HepG2 (cell line): ENCODE measurements around the gene CCDC93. TPM values are rescaled to one million over a fixed set of nuclear protein-coding genes. Genes with fewer than 3 reads are reported as not detected.

Experiments used
- ATAC-seq: fragments of 200-7000 bp; cut with Tn5 transposase; 3 replicates; pipeline ENCODE4 v1.9.1; 2020; ENCODE audit warnings: mild to moderate bottlenecking, moderate library complexity
- BruUV-seq: library from RNA; stranded (reverse); fragments of 400-500 nt; replicated peaks from 2 replicates; lab custom pipeline; 2021; lab: Mats Ljungman, UMichigan
- CTCF ChIA-PET: fragments of 300-600 bp; formaldehyde crosslinking; extraction: SDS; loops from one replicate; lab custom pipeline; 2021; ENCODE audit warnings: low total read pairs, inconsistent platforms, low intra/inter-chr PET ratio; lab: Yijun Ruan, JAX
- POLR2A ChIA-PET: fragments of 350-600 bp; sonication (Branson Sonifier 250); formaldehyde crosslinking; loops from one replicate; lab custom pipeline; 2020; ENCODE audit warnings: antibody characterized with exemption, inconsistent platforms; lab: Yijun Ruan, JAX
- DNase-seq: peaks from one replicate; pipeline ENCODE4 v3.0.0-alpha.2; 2015; ENCODE audit warnings: low spot score
- FAIRE-seq: peaks from 3 replicates; lab custom pipeline; 2011; peaks lifted over from hg19 to GRCh38; lab: Jason Lieb, UNC
- H2AFZ ChIP-seq: one replicate; pipeline ENCODE4 v1.6.1; 2011; ENCODE audit warnings: low read length, inconsistent platforms
- H3K27ac ChIP-seq: fragments of 300-600 bp; 3 replicates; pipeline ENCODE4 v1.8.0; 2011; ENCODE audit warnings: mixed run types, mild to moderate bottlenecking, mixed read lengths, low read length, inconsistent platforms; ENCODE audit not compliant: insufficient read depth; ENCODE audit errors: extremely low read length
- H3K27me3 ChIP-seq, 2 experiments: fragments of 200-600 bp in 1 of 2; 2 replicates in 1 of 2; 3 replicates in 1 of 2; pipeline versions ENCODE4 v1.6.0 to v1.8.0; 2011; ENCODE audit warnings: low read length in 2 of 2, mild to moderate bottlenecking in 2 of 2, moderate library complexity in 2 of 2, inconsistent platforms in 1 of 2; ENCODE audit not compliant: insufficient read depth in 2 of 2, control insufficient read depth in 1 of 2
- H3K36me3 ChIP-seq, 2 experiments: fragments of 200-600 bp in 1 of 2; replicated peaks in 1 of 2; 2 replicates in 1 of 2; 3 replicates in 1 of 2; pipeline versions ENCODE4 v1.5.1 to v1.8.0; 2011; ENCODE audit warnings: low read length in 2 of 2, inconsistent platforms in 1 of 2; ENCODE audit not compliant: insufficient read depth in 2 of 2, control insufficient read depth in 1 of 2
- H3K4me1 ChIP-seq: 2 replicates; pipeline ENCODE4 v1.5.1; 2012; ENCODE audit warnings: low read length, inconsistent platforms; ENCODE audit not compliant: insufficient read depth
- H3K4me2 ChIP-seq: 2 replicates; pipeline ENCODE4 v1.6.0; 2011; ENCODE audit warnings: low read depth, low read length, inconsistent platforms
- H3K4me3 ChIP-seq, 3 experiments: fragments of 200-600 bp in 1 of 3; sonication (generic), shearing (Covaris generic) in 1 of 3; replicated peaks in 1 of 3; 2 replicates each; pipeline ENCODE4 v1.5.1; 2011 to 2016; ENCODE audit warnings: low read length in 3 of 3, inconsistent platforms in 2 of 3, low read depth in 2 of 3, mild to moderate bottlenecking in 2 of 3, control low read depth in 1 of 3, mixed read lengths in 1 of 3; ENCODE audit not compliant: insufficient read depth in 1 of 3
- H3K79me2 ChIP-seq: one replicate; pipeline ENCODE4 v1.6.1; 2011; ENCODE audit warnings: low read length, inconsistent platforms; ENCODE audit not compliant: insufficient read depth
- H3K9ac ChIP-seq: 2 replicates; pipeline ENCODE4 v1.6.0; 2011; ENCODE audit warnings: mild to moderate bottlenecking, low read depth, low read length, inconsistent platforms; ENCODE audit not compliant: insufficient read depth
- H3K9me3 ChIP-seq: 2 replicates; pipeline ENCODE4 v1.5.1; 2012; ENCODE audit warnings: mild to moderate bottlenecking, low read length
- H4K20me1 ChIP-seq: 2 replicates; pipeline ENCODE4 v1.6.0; 2011; ENCODE audit warnings: inconsistent platforms, mild to moderate bottlenecking, low read length, moderate library complexity; ENCODE audit not compliant: insufficient read depth
- CREM ChIP-seq, 2 experiments: sonication (generic) in 1 of 2; formaldehyde crosslinking in 1 of 2; IDR thresholded peaks; 2 replicates each; pipeline versions ENCODE4 v1.4.0 to v1.6.1; 2016 to 2020; ENCODE audit warnings: antibody characterized with exemption in 1 of 2, mild to moderate bottlenecking in 1 of 2, missing genetic modification reagents in 1 of 2
- HOXA3 ChIP-seq: sonication (generic); formaldehyde crosslinking; IDR thresholded peaks from 2 replicates; pipeline ENCODE4 v1.5.0; 2020; ENCODE audit warnings: missing genetic modification reagents
- MZF1 ChIP-seq: sonication (generic); formaldehyde crosslinking; IDR thresholded peaks from 2 replicates; pipeline ENCODE4 v1.8.1; 2023; ENCODE audit warnings: mild to moderate bottlenecking, missing genetic modification reagents, borderline replicate concordance
- PAX8 ChIP-seq: sonication (generic); formaldehyde crosslinking; IDR thresholded peaks from 2 replicates; pipeline ENCODE4 v1.8.0; 2022; ENCODE audit warnings: mild to moderate bottlenecking, missing genetic modification reagents, borderline replicate concordance
- SNAPC2 ChIP-seq: sonication (generic); formaldehyde crosslinking; IDR thresholded peaks from 2 replicates; pipeline ENCODE4 v1.8.1; 2022; ENCODE audit warnings: mild to moderate bottlenecking, missing genetic modification reagents
- SP1 ChIP-seq, 2 experiments: fragments of 450-650 bp in 1 of 2; sonication (generic) in 1 of 2; formaldehyde crosslinking in 1 of 2; IDR thresholded peaks; 2 replicates each; pipeline versions ENCODE4 v1.4.0 to v1.6.1; 2016 to 2020; ENCODE audit warnings: missing genetic modification reagents in 1 of 2
- TCF7 ChIP-seq: sonication (generic); IDR thresholded peaks from 2 replicates; pipeline ENCODE4 v1.6.1; 2016; ENCODE audit warnings: antibody characterized with exemption, low read depth
- XRCC5 ChIP-seq: fragments of 200-400 bp; formaldehyde crosslinking; optimal IDR thresholded peaks from 2 replicates; pipeline ENCODE3; 2017; ENCODE audit warnings: mild to moderate bottlenecking, low read length
- ZNF296 ChIP-seq: sonication (generic); formaldehyde crosslinking; conservative IDR thresholded peaks from 2 replicates; pipeline ENCODE4 v1.5.0; 2020; ENCODE audit warnings: mild to moderate bottlenecking, missing genetic modification reagents
- whole genome bisulfite sequencing: methylation state at CpG from one replicate; pipeline ENCODE4 v1.1.6; 2017; ENCODE audit warnings: low lambda C conversion rate; 5-methylcytosine and 5-hydroxymethylcytosine counted together
- in situ Hi-C: cut with HindIII; loops from 2 replicates; pipeline ENCODE4 v1.10.0; 2017; ENCODE audit warnings: low pct_unique_long_range_greater_than_20kb; ENCODE audit not compliant: extremely low pct_ligation_motif_present
- intact Hi-C: fragments of 100-400 bp; cut with micrococcal nuclease; formaldehyde crosslinking; loops from one replicate; pipeline ENCODE4 v1.10.0; 2022; ENCODE audit not compliant: unreplicated experiment
- polyA plus RNA-seq, 8 experiments: library from polyadenylated mRNA; depleted of rRNA in 3 of 8; stranded (reverse) in 7 of 8; unstranded in 1 of 8; fragments of >200 nt; fragmentation: Illumina TruSeq in 4 of 8; extraction: Trizol in 4 of 8; gene quantifications; 2 replicates each; pipeline versions ENCODE4 v1.2.1 to v1.2.3, GENCODE V29; 2011 to 2016; ENCODE audit warnings: low read depth in 4 of 8, missing spikeins in 1 of 8, mixed read lengths in 1 of 8; ENCODE audit not compliant: insufficient read depth in 1 of 8
- total RNA-seq, 5 experiments: library from RNA; depleted of rRNA; stranded (reverse); fragments of >200 nt; fragmentation: Illumina TruSeq; extraction: Trizol; gene quantifications; 2 replicates each; pipeline ENCODE4 v1.2.3, GENCODE V29; 2016; ENCODE audit warnings: low read depth in 1 of 5
- TF ChIP-seq, protein P1 (sequence below): sonication (generic); formaldehyde crosslinking; IDR thresholded peaks from 2 replicates; pipeline ENCODE4 v1.8.0; 2022; ENCODE audit warnings: mild to moderate bottlenecking, missing genetic modification reagents, moderate library complexity

Gene CCDC93
- total and polyA plus RNA-seq, 2 of the 13 experiments (the other 11 are each of a cell fraction or from before 2014, with no cell fraction given), result 37.2 to 53.2 TPM

GRCh38 chr2:118045286-118045685 lies 31.4 kb upstream of the CCDC93 start:
- Histone ChIP-seq H3K27me3 (0 out of 5 replicates have a peak, but pooled peaks cover 0 to 9% of the 10 kb centered on the region in 2 experiments), H3K79me2 (no peaks in the 10 kb centered on the region), H3K9ac (no peak overlapping the region), H3K4me2 (no peak overlapping the region), H2AFZ (no peak overlapping the region), H3K9me3 (no peaks in the 10 kb centered on the region), H3K4me1 (peaks cover 18% of the 10 kb centered on the region; the same call in 1 of the 2 replicates), H3K27ac (no peak overlapping the region), H3K36me3 (no peaks in the 10 kb centered on the region), H3K4me3 (no peak overlapping the region), H4K20me1 (no peaks in the 10 kb centered on the region)
- DNase-seq (no peak), FAIRE-seq (no peak), ATAC-seq (no peak)
- no peak for TF ChIP-seq PAX8
- no peak for TF ChIP-seq CREM (IDR thresholded peaks at IDR 0.05)
- no peak for TF ChIP-seq CREM (CRISPR knock-in tag; IDR thresholded peaks at IDR 0.05)
- TF ChIP-seq TCF7, result no peak
- no peak for TF ChIP-seq ZNF296 (CRISPR knock-in tag)
- TF ChIP-seq XRCC5, result no peak
- no peak for TF ChIP-seq SP1 (IDR thresholded peaks at IDR 0.05)
- TF ChIP-seq SP1 (CRISPR knock-in tag; IDR thresholded peaks at IDR 0.05), result no peak
- no peak for TF ChIP-seq SNAPC2 (CRISPR knock-in tag)
- TF ChIP-seq HOXA3 (CRISPR knock-in tag), result no peak
- TF ChIP-seq, protein P1, sequence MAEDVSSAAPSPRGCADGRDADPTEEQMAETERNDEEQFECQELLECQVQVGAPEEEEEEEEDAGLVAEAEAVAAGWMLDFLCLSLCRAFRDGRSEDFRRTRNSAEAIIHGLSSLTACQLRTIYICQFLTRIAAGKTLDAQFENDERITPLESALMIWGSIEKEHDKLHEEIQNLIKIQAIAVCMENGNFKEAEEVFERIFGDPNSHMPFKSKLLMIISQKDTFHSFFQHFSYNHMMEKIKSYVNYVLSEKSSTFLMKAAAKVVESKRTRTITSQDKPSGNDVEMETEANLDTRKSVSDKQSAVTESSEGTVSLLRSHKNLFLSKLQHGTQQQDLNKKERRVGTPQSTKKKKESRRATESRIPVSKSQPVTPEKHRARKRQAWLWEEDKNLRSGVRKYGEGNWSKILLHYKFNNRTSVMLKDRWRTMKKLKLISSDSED, result no peak
- TF ChIP-seq MZF1, result no peak
- WGBS, result 0% methylated on average over 1 of the region's 1 CpG
- intact Hi-C loops (loop anchor here (5.0 kb wide), 3 partner anchors 142 to 817 kb away; no protein-coding TSS in a partner anchor), in situ Hi-C loops (loop anchor here (10.0 kb wide), 1 partner anchor 810 kb away; no protein-coding TSS in a partner anchor)
- BruUV-seq, result no TSS peak
- CTCF ChIA-PET, result no interaction called here
- POLR2A ChIA-PET, result no interaction called here
